HepG2 (cell line): ENCODE measurements around the gene PYY. TPM values are rescaled to one million over a fixed set of nuclear protein-coding genes. Genes with fewer than 3 reads are reported as not detected.
A peak's percentile ranks its signal among the peaks of the same experiment; 100 is the strongest.

Source experiments
- HNF4A ChIP-seq: sonication (generic); formaldehyde crosslinking; IDR thresholded peaks from 2 replicates; pipeline ENCODE4 v1.4.0; 2020; ENCODE audit warnings: missing genetic modification reagents
- NAIF1 ChIP-seq: sonication (generic); formaldehyde crosslinking; IDR thresholded peaks from 2 replicates; pipeline ENCODE4 v1.5.0; 2020; ENCODE audit warnings: mild to moderate bottlenecking, missing genetic modification reagents, borderline replicate concordance
- NFYC ChIP-seq: IDR thresholded peaks from 2 replicates; pipeline ENCODE4 v1.6.1; 2016; ENCODE audit warnings: missing genetic modification reagents, missing compliant biosample characterization
- REPIN1 ChIP-seq: sonication (generic); formaldehyde crosslinking; IDR thresholded peaks from 2 replicates; pipeline ENCODE4 v1.8.0; 2022; ENCODE audit warnings: missing genetic modification reagents, low read depth, mild to moderate bottlenecking, borderline replicate concordance
- SMAD9 ChIP-seq: sonication (generic); formaldehyde crosslinking; IDR thresholded peaks from 2 replicates; pipeline ENCODE4 v1.5.1; 2020; ENCODE audit warnings: mild to moderate bottlenecking, missing genetic modification reagents
- THYN1 ChIP-seq: sonication (generic); formaldehyde crosslinking; IDR thresholded peaks from 2 replicates; pipeline ENCODE4 v1.8.1; 2023; ENCODE audit warnings: low read depth, mild to moderate bottlenecking, moderate library complexity, missing genetic modification reagents, borderline replicate concordance
- ZNF383 ChIP-seq: sonication (generic); formaldehyde crosslinking; IDR thresholded peaks from 2 replicates; pipeline ENCODE4 v1.4.0; 2020; ENCODE audit warnings: missing genetic modification reagents, mild to moderate bottlenecking, borderline replicate concordance
- ZNF431 ChIP-seq: sonication (generic); formaldehyde crosslinking; IDR thresholded peaks from 2 replicates; pipeline ENCODE4 v1.9.0; 2022; ENCODE audit warnings: missing genetic modification reagents, low read depth, mild to moderate bottlenecking, borderline replicate concordance
- ZNF557 ChIP-seq: sonication (generic); formaldehyde crosslinking; IDR thresholded peaks from 2 replicates; pipeline ENCODE4 v1.4.0; 2020; ENCODE audit warnings: missing genetic modification reagents
- ZNF75D ChIP-seq: sonication (generic); formaldehyde crosslinking; IDR thresholded peaks from 2 replicates; pipeline ENCODE4 v1.8.1; 2023; ENCODE audit warnings: missing genetic modification reagents, mild to moderate bottlenecking, borderline replicate concordance
- ZNF792 ChIP-seq: IDR thresholded peaks from 2 replicates; pipeline ENCODE4 v1.6.1; 2016
- polyA plus RNA-seq, 8 experiments: library from polyadenylated mRNA; depleted of rRNA in 3 of 8; stranded (reverse) in 7 of 8; unstranded in 1 of 8; fragments of >200 nt; fragmentation: Illumina TruSeq in 4 of 8; extraction: Trizol in 4 of 8; gene quantifications; 2 replicates each; pipeline versions ENCODE4 v1.2.1 to v1.2.3, GENCODE V29; 2011 to 2016; ENCODE audit warnings: low read depth in 4 of 8, missing spikeins in 1 of 8, mixed read lengths in 1 of 8; ENCODE audit not compliant: insufficient read depth in 1 of 8
- total RNA-seq, 5 experiments: library from RNA; depleted of rRNA; stranded (reverse); fragments of >200 nt; fragmentation: Illumina TruSeq; extraction: Trizol; gene quantifications; 2 replicates each; pipeline ENCODE4 v1.2.3, GENCODE V29; 2016; ENCODE audit warnings: low read depth in 1 of 5
- TF ChIP-seq, protein P1 (sequence below): IDR thresholded peaks from 2 replicates; pipeline ENCODE4 v1.6.1; 2016; ENCODE audit warnings: missing biosample characterization, missing genetic modification reagents, low read depth
- TF ChIP-seq, protein P2 (sequence below): sonication (generic); formaldehyde crosslinking; IDR thresholded peaks from 2 replicates; pipeline ENCODE4 v1.5.1; 2020; ENCODE audit warnings: mild to moderate bottlenecking, missing genetic modification reagents, moderate library complexity
- TF ChIP-seq, protein P3 (sequence below): sonication (generic); formaldehyde crosslinking; IDR thresholded peaks from 2 replicates; pipeline ENCODE4 v1.4.0; 2020; ENCODE audit warnings: missing genetic modification reagents
- TF ChIP-seq, protein P4 (sequence below): sonication (generic); formaldehyde crosslinking; IDR thresholded peaks from 2 replicates; pipeline ENCODE4 v1.8.0; 2022; ENCODE audit warnings: mild to moderate bottlenecking, missing genetic modification reagents, moderate library complexity
- TF ChIP-seq, protein P5 (sequence below): sonication (generic); formaldehyde crosslinking; IDR thresholded peaks from 2 replicates; pipeline ENCODE4 v1.4.0; 2020; ENCODE audit warnings: missing genetic modification reagents
- TF ChIP-seq, protein P6 (sequence below): sonication (generic); formaldehyde crosslinking; IDR thresholded peaks from 2 replicates; pipeline ENCODE4 v1.5.0; 2020; ENCODE audit warnings: mild to moderate bottlenecking, missing genetic modification reagents, borderline replicate concordance

The PYY gene
- total and polyA plus RNA-seq, 2 of the 13 experiments (the other 11 are each of a cell fraction or from before 2014, with no cell fraction given): 0.25 TPM; not detected in 1

DNA sequence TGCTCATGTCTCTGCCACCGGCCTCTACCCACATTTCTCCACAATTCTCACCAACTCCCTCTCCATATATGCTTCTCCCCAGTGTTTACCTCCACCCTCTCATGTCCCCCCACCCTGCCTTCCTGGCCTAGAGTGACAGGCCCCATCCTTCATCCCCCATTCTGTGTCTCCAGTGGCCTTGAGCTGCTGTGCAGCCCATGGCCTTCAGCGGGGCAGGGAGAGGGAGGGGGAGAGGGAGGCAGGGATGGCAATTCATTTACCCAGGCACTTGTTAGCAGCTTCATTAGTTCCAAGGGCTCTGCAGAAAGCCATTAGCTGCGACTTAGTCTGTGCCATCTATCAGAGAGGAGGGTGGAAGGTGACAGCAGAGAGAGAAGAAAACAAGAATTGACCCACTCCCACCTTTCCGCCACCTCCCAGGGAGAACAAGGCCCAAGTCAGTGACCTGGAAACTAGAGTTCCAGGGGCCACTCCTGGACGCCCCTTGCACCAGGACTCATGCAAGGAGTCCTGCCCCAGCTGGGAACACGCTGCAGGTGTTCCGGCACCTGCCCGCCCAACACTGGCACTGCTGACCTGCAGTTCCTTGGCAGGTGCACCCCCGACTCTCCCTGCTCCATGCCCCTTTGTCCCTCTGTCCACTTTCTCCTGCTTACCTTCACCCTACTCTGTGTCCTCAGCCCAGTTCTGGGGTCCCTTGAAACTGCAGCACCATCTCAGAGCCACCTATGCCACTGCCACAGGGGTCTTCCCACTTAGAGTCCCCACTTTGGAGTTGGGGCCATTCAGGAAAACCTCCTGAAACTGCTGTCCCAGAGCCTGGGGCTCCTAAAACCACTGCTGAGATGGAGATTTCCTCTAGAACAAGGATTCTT, 23.5 kb upstream of the PYY start (continued):
- TF ChIP-seq, protein P1, sequence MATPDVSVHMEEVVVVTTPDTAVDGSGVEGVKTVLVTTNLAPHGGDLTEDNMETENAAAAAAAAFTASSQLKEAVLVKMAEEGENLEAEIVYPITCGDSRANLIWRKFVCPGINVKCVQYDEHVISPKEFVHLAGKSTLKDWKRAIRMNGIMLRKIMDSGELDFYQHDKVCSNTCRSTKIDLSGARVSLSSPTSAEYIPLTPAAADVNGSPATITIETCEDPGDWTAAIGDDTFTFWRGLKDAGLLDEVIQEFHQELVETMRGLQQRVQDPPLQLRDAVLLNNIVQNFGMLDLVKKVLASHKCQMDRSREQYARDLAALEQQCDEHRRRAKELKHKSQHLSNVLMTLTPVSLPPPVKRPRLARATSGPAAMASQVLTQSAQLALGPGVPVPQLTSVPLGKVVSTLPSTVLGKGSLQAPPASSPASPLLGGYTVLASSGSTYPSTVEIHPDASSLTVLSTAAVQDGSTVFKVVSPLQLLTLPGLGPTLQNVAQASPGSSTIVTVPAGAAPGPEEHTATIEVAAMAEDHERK (CRISPR knock-in tag): no peak
- TF ChIP-seq ZNF383 (no peak), ZNF431 (CRISPR knock-in tag) (no peak), ZNF792 (CRISPR knock-in tag) (no peak), ZNF75D (CRISPR knock-in tag) (no peak), REPIN1 (CRISPR knock-in tag) (no peak), SMAD9 (CRISPR knock-in tag) (no peak), THYN1 (CRISPR knock-in tag) (no peak), ZNF557 (no peak), NAIF1 (CRISPR knock-in tag) (no peak), NFYC (no peak), HNF4A (peak; percentile 42; the same call in 1 of the 2 replicates)
- TF ChIP-seq, protein P2, sequence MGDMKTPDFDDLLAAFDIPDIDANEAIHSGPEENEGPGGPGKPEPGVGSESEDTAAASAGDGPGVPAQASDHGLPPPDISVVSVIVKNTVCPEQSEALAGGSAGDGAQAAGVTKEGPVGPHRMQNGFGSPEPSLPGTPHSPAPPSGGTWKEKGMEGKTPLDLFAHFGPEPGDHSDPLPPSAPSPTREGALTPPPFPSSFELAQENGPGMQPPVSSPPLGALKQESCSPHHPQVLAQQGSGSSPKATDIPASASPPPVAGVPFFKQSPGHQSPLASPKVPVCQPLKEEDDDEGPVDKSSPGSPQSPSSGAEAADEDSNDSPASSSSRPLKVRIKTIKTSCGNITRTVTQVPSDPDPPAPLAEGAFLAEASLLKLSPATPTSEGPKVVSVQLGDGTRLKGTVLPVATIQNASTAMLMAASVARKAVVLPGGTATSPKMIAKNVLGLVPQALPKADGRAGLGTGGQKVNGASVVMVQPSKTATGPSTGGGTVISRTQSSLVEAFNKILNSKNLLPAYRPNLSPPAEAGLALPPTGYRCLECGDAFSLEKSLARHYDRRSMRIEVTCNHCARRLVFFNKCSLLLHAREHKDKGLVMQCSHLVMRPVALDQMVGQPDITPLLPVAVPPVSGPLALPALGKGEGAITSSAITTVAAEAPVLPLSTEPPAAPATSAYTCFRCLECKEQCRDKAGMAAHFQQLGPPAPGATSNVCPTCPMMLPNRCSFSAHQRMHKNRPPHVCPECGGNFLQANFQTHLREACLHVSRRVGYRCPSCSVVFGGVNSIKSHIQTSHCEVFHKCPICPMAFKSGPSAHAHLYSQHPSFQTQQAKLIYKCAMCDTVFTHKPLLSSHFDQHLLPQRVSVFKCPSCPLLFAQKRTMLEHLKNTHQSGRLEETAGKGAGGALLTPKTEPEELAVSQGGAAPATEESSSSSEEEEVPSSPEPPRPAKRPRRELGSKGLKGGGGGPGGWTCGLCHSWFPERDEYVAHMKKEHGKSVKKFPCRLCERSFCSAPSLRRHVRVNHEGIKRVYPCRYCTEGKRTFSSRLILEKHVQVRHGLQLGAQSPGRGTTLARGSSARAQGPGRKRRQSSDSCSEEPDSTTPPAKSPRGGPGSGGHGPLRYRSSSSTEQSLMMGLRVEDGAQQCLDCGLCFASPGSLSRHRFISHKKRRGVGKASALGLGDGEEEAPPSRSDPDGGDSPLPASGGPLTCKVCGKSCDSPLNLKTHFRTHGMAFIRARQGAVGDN (CRISPR knock-in tag): peak; percentile 45
- TF ChIP-seq, protein P3, sequence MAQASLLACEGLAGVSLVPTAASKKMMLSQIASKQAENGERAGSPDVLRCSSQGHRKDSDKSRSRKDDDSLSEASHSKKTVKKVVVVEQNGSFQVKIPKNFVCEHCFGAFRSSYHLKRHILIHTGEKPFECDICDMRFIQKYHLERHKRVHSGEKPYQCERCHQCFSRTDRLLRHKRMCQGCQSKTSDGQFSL (CRISPR knock-in tag): no peak
- TF ChIP-seq, protein P4, sequence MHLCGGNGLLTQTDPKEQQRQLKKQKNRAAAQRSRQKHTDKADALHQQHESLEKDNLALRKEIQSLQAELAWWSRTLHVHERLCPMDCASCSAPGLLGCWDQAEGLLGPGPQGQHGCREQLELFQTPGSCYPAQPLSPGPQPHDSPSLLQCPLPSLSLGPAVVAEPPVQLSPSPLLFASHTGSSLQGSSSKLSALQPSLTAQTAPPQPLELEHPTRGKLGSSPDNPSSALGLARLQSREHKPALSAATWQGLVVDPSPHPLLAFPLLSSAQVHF (CRISPR knock-in tag): no peak
- TF ChIP-seq, protein P5, sequence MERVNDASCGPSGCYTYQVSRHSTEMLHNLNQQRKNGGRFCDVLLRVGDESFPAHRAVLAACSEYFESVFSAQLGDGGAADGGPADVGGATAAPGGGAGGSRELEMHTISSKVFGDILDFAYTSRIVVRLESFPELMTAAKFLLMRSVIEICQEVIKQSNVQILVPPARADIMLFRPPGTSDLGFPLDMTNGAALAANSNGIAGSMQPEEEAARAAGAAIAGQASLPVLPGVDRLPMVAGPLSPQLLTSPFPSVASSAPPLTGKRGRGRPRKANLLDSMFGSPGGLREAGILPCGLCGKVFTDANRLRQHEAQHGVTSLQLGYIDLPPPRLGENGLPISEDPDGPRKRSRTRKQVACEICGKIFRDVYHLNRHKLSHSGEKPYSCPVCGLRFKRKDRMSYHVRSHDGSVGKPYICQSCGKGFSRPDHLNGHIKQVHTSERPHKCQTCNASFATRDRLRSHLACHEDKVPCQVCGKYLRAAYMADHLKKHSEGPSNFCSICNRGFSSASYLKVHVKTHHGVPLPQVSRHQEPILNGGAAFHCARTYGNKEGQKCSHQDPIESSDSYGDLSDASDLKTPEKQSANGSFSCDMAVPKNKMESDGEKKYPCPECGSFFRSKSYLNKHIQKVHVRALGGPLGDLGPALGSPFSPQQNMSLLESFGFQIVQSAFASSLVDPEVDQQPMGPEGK: peak; percentile 66
- TF ChIP-seq, protein P6, sequence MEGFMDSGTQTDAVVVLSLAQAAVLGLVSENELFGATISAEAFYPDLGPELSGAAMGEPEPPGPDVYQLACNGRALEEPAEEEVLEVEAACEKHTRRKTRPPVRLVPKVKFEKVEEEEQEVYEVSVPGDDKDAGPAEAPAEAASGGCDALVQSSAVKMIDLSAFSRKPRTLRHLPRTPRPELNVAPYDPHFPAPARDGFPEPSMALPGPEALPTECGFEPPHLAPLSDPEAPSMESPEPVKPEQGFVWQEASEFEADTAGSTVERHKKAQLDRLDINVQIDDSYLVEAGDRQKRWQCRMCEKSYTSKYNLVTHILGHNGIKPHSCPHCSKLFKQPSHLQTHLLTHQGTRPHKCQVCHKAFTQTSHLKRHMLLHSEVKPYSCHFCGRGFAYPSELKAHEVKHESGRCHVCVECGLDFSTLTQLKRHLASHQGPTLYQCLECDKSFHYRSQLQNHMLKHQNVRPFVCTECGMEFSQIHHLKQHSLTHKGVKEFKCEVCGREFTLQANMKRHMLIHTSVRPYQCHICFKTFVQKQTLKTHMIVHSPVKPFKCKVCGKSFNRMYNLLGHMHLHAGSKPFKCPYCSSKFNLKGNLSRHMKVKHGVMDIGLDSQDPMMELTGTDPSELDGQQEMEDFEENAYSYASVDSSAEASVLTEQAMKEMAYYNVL (CRISPR knock-in tag): 0 out of 2 replicates have a peak, but pooled peaks have one; percentile 19
